T-helper 2 cell treated with Interferon-gamma antibody and Interleukin-4, amounts not matched to agents 5 μg/mL and 100 μg/mL, for 36 hours (primary cell): ENCODE results near the gene CPNE1.
"Not testable (repeated sequence)": the region's sequence is repeated elsewhere in the genome, so short reads cannot be mapped to it uniquely, and the experiment has no call there.

Experiments used
- DNase-seq: peaks from one replicate; pipeline ENCODE4 v3.0.0; 2021; ENCODE audit warnings: low spot score
- H3K27ac Mint-ChIP-seq: one replicate; pipeline ENCODE4 v1.8.0; 2021; ENCODE audit warnings: mild to moderate bottlenecking, mixed read lengths
- H3K27me3 Mint-ChIP-seq: one replicate; pipeline ENCODE4 v1.8.0; 2021; ENCODE audit warnings: low read depth, mixed read lengths
- H3K36me3 Mint-ChIP-seq: one replicate; pipeline ENCODE4 v1.8.0; 2021; ENCODE audit warnings: low read depth, mixed read lengths
- H3K4me1 Mint-ChIP-seq: one replicate; pipeline ENCODE4 v1.8.0; 2021; ENCODE audit warnings: low read depth, mixed read lengths
- H3K4me3 Mint-ChIP-seq: one replicate; pipeline ENCODE4 v1.8.0; 2022; ENCODE audit warnings: mild to moderate bottlenecking, moderate library complexity, mixed read lengths
- H3K9me3 Mint-ChIP-seq: one replicate; pipeline ENCODE4 v1.8.0; 2021; ENCODE audit warnings: mixed read lengths

CPNE1 gene

DNA sequence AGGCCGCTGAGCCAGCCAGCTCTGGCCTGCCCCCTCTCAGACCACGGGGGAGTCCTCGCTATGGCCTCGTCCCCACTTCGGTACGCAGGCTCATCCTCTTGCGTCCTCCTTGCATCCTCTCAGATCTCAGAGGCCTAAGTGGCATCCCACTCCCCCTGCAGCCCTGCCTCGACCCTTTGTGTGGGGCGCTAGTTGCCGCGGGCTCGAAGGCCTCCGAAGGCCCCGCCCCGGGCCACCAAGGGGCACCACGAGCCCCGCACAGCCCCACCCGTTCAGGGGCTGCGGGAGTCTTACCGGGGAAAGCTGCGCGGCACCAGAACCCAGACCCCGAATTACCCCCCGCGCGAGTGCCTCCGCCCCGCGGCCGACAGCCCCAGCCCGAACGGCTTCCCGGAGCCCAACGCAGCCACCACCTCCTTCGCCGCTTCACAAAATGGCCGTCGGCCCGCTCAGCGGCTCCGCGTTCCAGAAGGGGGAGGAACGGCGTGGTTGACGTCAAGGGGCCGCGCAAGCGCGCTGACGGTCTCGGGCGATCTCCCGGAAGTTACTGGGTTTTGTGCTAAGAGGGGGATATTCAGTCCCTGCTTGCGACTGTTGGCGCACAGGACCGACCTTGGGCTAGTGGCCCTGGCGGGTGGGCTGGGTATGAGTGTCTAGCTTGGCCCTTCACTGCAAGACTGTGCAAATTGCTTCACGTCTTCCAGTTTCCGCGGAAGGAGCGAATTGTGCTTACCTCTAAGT lies at the start of gene CPNE1, which contains the start of gene RBM12:
Gene CPNE1, minus strand, starts transcription at position 435 of the 741 bp plus-strand sequence. CDS start 31,977 bp downstream, outside the sequence.
Gene RBM12, minus strand, starts transcription at position 435 of the 741 bp plus-strand sequence. CDS start 9,578 bp downstream, outside the sequence.
- DNase-seq, result peak; percentile 92
- Mint-ChIP-seq H3K27me3 (no peaks in the 10 kb centered on the region), H3K36me3 (peaks cover 27% of the 10 kb centered on the region), H3K4me3 (peak within 1 kb of the TSS; percentile 94), H3K27ac (peak within 1 kb of the TSS; percentile 99), H3K4me1 (peaks cover 41% of the 10 kb centered on the region), H3K9me3 (no peaks in the 10 kb centered on the region)

DNA sequence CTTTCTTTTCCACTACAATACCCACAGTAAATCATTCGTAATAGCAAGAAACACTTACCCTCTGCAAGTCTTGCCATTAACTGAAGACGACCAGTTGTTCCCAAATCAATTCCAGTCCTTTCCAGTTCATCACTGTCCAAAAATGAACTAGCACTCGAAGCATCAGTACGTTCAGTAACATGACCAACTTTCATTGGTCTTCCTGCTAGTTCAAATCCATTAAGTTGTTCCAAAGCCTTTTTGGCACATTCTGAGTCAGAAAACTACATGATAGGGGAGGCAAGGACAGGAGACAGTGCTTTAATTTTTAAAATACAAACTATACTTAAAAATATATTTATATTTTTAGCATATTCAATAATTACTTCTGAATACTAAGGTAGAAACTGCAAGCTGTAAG lies 49.4 kb upstream of the CPNE1 start:
- Mint-ChIP-seq H3K4me3 (no peak overlapping the region), H3K27me3 (no peaks in the 10 kb centered on the region), H3K4me1 (peaks cover 39% of the 10 kb centered on the region), H3K9me3 (no peaks in the 10 kb centered on the region), H3K27ac (no peak overlapping the region), H3K36me3 (peaks cover 66% of the 10 kb centered on the region)
- no peak for DNase-seq

DNA sequence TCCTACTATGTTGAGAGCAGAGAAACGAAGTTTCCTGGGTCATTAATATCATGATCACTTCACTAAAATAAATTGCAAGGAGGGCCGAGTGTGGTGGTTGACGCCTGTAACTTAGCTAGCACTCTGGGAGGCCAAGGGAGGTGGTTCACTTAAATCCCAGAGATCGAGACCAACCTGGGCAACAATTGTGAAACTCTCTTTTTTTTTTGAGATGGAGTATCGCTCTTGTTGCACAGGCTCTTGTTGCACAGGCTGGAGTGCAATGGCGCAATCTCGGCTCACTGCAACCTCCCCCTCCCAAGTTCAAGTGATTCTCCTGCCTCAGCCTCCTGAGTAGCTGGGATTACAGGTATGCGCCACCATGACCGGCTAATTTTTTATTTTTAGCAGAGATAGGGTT lies 48.4 kb upstream of the CPNE1 start:
- not testable (repeated sequence) for H3K9me3 Mint-ChIP-seq, H3K27ac Mint-ChIP-seq, H3K27me3 Mint-ChIP-seq, H3K4me3 Mint-ChIP-seq, DNase-seq
- Mint-ChIP-seq H3K4me1 (peaks cover 40% of the 10 kb centered on the region), H3K36me3 (peaks cover 66% of the 10 kb centered on the region)

DNA sequence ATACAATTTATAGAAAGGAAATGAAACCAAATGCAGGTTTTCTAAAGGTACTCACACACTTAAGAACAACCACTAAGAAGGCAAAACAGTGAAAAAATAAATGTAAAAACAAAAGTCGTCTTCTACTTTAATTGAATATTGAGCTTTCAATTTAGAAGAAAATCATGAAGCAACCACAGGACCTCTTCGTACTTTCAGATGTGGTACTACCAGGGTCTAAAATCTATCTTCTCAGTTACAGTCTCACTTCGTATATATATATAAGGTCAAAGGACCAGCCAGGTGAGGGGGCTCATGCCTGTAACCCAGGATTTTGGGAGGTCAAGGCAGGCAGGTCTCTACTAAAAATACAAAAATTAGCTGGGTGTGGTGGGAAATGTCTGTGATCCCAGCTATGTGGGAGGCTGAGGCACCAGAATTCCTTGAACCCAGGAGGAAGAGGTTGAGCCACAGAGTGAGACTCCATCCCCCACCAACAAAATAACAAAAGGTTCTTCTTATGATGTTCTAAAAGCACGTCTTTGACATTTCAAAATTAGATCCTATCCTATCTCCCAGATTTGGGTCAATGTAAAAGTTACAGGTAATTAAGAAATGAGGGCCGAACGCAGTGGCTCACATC lies 47.0 kb upstream of the CPNE1 start:
- H3K36me3 Mint-ChIP-seq, result peaks cover 65% of the 10 kb centered on the region
- H3K9me3 Mint-ChIP-seq, result no peaks in the 10 kb centered on the region
- H3K4me1 Mint-ChIP-seq, result peaks cover 38% of the 10 kb centered on the region
- peak overlapping the region; percentile 46 for H3K4me3 Mint-ChIP-seq
- no peak for DNase-seq
- no peaks in the 10 kb centered on the region for H3K27me3 Mint-ChIP-seq
- peak overlapping the region; percentile 47 for H3K27ac Mint-ChIP-seq

DNA sequence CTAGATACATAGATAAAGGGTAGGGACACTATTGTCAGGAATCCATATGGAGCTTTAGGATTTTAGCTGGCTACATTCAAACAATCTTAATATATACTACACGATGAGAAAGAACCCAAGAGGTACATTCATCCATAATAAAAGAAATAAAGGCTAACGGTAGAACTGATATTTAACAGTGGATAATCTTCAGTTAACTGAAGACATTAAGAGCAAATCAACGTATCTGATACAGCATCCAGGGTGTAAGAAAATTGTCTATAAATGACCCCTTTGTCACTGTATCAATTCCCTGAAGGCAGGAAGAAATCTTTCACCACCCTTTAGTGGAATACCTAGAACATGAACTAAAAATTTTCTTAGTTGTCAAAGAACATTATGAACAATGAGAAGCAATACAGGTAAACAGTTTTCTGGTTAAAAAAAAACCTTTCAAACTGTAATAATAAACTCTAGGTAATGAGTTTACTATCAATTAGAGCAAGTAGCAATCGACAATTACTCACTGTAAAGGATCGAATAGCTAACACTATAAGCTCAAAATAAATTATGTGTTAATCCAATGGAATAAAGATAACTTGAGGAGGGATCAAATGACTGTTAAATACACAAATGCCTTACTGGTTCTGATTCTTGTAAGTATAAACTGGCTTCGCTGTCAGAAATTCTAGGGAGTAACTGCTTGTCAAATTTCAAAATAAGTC lies 46.3 kb upstream of the CPNE1 start:
- Mint-ChIP-seq H3K36me3 (peaks cover 66% of the 10 kb centered on the region), H3K9me3 (no peaks in the 10 kb centered on the region), H3K4me3 (peak overlapping the region; percentile 46), H3K27me3 (no peaks in the 10 kb centered on the region), H3K4me1 (peaks cover 37% of the 10 kb centered on the region), H3K27ac (peak overlapping the region; percentile 47)
- no peak for DNase-seq

DNA sequence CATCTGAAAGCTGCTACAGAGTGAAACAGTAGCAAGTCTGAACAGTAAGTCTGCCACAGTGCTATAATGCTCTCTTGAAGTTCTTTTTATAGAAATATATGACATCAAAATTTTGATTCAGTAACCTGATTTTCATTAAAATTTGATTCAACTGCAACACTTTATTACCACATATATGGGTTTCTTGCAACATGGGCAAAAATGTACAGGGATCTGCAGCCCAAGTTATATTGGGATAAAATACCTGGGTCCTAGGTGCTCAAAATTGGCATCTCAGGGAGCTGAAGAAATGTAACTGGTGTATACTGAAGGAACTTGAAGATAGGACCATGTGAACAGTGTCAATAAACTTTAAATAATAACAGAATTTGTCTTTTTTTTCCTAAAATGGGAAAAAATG lies 45.3 kb upstream of the CPNE1 start:
- Mint-ChIP-seq H3K4me3 (no peak overlapping the region), H3K27me3 (no peaks in the 10 kb centered on the region), H3K4me1 (peaks cover 33% of the 10 kb centered on the region), H3K27ac (no peak overlapping the region), H3K36me3 (peaks cover 64% of the 10 kb centered on the region), H3K9me3 (no peaks in the 10 kb centered on the region)
- no peak for DNase-seq

DNA sequence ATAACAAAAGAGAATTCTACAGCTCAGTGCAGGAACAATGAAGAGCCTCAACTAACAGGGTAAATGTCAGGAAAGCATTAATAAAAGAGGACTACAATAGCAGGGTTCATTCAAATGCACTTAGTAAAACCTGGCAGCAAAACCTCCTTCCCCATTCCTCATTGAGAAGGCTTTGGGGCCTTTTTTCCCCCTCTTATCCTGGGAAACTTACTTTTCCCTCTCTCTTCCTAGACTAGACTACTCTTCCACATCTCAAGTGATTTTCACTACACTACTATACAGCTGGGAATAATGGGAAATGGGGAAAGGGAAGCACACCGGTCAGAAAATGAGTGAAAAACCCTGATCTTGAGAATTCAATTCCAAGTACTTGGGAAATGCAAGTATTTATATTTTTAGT lies 44.6 kb upstream of the CPNE1 start:
- Mint-ChIP-seq H3K4me3 (no peak overlapping the region), H3K27me3 (no peaks in the 10 kb centered on the region), H3K27ac (no peak overlapping the region), H3K4me1 (peaks cover 34% of the 10 kb centered on the region), H3K9me3 (no peaks in the 10 kb centered on the region), H3K36me3 (peaks cover 69% of the 10 kb centered on the region)
- DNase-seq, result no peak

DNA sequence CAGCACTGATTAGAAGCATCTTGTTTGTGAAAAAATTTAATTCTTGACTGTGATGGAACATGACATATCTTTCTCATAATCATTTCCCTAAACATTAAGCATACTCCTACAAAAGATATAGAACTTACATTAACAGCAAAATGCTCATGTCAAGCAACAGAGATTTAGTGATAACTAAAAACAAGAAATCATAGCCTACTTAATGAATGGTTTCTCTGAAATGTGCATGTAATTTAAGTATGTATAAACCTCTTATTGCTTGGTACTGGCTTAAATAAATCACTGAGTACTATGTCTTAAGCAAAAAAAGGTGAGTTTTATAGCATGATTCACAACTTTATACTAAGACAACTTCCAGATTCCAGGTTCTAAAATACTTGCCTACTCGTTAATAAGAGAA lies 43.8 kb upstream of the CPNE1 start:
- H3K36me3 Mint-ChIP-seq, result peaks cover 70% of the 10 kb centered on the region
- no peak overlapping the region for H3K27ac Mint-ChIP-seq
- no peaks in the 10 kb centered on the region for H3K27me3 Mint-ChIP-seq
- H3K9me3 Mint-ChIP-seq, result no peaks in the 10 kb centered on the region
- DNase-seq, result no peak
- peaks cover 34% of the 10 kb centered on the region for H3K4me1 Mint-ChIP-seq
- H3K4me3 Mint-ChIP-seq, result no peak overlapping the region

DNA sequence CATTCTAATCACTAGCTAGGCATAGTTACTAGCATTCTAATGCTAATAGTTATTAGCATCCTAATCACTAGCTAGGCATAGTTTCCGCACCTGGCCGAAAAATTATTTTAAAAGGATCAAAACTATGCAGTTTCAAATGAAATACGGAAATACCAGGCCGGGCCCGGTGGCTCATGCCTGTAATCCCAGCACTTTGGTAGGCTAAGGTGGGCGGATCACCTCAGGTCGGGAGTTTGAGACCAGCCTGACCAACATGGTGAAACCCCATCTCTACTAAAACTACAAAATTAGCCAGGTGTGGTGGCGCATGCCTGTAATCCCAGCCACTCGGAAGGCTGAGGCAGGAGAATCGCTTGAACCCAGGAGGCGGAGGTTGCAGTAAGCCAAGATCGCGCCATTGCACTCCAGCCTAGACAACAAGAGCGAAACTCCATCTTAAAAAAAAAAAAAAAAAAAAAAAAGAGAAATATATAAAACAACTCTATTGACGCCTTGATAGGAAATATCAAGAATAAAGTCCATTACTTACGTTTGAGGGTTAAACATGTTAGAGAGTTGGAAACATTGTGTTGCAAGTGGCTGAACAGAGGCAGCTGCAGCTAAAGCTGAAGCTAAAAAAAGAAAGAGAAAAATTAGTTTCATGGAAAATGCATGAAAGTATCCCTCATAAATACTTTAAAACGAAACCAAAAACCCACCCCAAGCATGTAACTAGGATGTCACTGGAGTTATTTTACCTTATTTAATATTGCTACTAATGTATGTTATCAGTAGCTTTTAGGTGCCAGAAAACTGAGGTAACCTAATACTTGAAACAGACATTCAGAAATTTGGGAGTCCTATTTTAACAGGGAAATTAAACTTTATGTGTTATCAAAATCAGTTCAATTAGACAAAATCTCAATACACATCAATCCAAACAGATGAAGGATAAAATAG lies 42.2 kb upstream of the CPNE1 start:
- not testable (repeated sequence) for H3K4me3 Mint-ChIP-seq, DNase-seq
- peaks cover 74% of the 10 kb centered on the region for H3K36me3 Mint-ChIP-seq

DNA sequence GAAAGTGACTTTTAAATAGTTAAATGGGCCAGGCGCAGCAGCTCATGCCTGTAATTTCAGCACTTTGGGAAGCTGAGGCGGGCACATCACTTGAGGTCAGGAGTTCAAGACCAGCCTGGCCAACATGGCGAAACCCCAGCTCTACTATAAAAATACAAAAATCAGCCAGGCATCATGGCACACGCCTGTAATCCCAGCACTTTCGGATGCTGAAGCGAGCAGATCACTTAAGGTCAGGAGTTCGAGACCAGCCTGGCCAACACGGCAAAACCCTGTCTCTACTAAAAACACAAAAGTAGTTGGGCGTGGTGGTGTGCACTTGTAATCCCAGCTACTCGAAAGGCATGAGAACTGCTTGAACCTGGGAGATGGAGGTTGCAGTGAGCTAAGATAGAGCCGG lies 41.2 kb upstream of the CPNE1 start:
- not testable (repeated sequence) for DNase-seq, H3K27ac Mint-ChIP-seq, H3K4me3 Mint-ChIP-seq, H3K27me3 Mint-ChIP-seq, H3K9me3 Mint-ChIP-seq
- Mint-ChIP-seq H3K36me3 (peaks cover 67% of the 10 kb centered on the region), H3K4me1 (peaks cover 26% of the 10 kb centered on the region)

More for the DNA sequence above, 42.2 kb upstream of the CPNE1 start:
- H3K27ac Mint-ChIP-seq, H3K27me3 Mint-ChIP-seq, H3K9me3 Mint-ChIP-seq: not testable (repeated sequence)
- H3K4me1 Mint-ChIP-seq, result peaks cover 33% of the 10 kb centered on the region

DNA sequence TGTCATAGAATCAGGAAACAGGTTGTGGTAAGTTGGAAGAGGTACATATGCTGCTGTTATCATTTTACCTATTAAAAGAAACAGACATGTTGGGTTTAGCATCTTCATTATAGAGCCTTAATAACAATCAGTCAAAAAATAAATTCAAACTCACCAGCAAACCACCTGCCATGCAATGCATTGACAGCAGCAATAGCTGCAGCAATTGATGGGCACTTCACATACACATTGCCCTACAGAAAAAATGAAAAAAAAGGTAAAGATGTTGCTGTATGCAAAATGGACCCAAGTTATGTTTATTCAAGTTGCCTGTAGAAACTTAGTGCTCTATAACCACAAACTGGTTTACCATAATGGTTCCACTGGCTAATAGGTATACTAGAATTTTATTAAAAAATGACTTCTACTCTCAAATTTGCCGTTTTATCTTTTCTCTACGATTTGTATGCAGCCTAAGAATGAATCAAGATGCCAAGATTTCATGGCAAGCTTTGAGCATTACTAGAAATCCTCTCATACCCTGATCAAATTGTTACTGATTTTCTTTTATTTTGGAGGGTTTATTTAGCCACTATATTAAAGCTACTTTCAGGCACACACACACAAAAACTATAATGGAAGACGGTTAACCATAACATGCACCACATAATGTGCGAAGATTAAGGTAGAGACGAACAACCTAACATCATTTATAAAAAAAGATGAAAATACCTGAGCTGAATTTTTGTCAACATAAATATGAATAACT lies 40.0 kb upstream of the CPNE1 start:
- Mint-ChIP-seq H3K4me3 (no peak overlapping the region), H3K9me3 (no peaks in the 10 kb centered on the region), H3K27ac (no peak overlapping the region), H3K4me1 (peaks cover 32% of the 10 kb centered on the region), H3K36me3 (peaks cover 63% of the 10 kb centered on the region), H3K27me3 (no peaks in the 10 kb centered on the region)
- no peak for DNase-seq

DNA sequence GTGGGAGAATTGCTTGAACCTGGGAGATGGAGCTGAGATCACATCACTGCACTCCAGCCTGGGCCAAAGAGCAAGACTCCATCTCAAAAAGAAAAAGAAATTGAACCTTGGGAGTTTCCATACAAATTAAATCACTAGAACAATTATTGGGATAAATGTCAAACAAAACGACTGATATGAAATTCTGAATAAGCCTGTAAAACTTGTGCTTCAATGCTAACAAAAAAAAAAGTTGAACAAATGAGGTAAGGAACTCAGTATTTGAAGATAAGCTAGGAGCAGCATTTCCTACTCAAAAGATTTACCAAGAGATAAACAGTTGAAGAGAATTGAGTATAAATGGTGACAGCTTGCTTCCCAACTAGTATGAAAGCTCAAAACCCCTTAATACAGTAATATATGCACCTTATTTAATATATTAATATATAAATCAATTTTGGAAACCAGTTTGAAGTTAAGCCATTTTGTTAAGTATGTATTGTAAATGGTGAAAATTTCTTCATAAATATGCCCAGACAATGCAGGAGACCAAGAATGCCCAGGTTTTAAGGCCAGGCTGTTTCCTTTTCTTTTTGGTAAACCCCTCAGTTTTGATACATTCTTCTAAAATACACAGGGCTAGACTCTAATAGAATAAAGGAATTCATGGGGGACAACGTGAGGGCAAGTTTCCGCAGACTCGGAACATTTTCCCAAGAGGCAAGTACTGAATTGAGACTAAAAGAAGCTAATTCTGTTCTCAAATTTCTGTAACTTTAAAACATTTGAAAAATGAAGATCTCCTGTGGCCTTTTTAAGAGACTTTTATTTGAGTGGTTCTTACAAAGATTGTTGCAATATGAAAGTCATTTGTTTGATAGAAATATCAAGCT lies 38.4 kb upstream of the CPNE1 start:
- Mint-ChIP-seq H3K4me3 (no peak overlapping the region), H3K36me3 (peaks cover 58% of the 10 kb centered on the region)

More for the DNA sequence above, 38.4 kb upstream of the CPNE1 start:
- no peak overlapping the region for H3K27ac Mint-ChIP-seq
- no peak for DNase-seq
- H3K27me3 Mint-ChIP-seq, result no peaks in the 10 kb centered on the region
- no peaks in the 10 kb centered on the region for H3K9me3 Mint-ChIP-seq
- H3K4me1 Mint-ChIP-seq, result peaks cover 35% of the 10 kb centered on the region
